ENCODE results near the gene F11.
"Not testable (repeated sequence)": the region's sequence is repeated elsewhere in the genome, so short reads cannot be mapped to it uniquely, and the experiment has no call there.

Gene F11

DNA sequence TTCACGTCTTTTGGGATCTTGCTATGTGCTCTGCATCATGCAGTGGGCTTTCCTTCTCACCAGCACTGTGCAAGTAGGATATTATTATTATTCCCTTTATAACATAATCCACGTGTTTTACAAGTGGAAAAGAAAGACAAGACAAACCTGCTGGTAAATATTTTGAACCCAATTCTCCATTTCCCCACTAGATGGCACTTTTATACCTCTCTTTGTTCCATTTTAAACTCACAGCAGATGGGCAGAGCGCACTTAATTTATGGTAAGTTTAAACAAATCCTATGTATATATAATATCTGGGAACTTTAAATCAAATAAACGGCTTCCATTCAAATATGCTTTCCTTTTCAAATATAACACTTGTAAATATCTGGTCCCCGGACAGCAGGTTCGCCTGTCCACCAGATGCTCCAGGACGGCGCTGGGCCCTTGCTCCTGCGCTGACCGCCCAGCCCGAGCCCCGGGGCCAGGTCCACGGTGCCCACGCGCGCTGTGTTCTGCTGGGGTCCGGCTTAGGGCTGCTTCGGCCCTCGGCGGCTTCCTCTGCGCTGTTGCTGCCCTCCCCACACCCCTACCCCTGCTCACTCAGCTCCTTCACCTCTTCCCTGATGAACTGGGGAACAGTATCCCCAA is 31.1 kb downstream of the F11 start:
- in situ Hi-C loops (cut with HindIII; ENCODE audit: low sequenced_read_pairs) = loop anchor here (5.0 kb wide), 1 partner anchor 290 kb away; no protein-coding TSS in a partner anchor

DNA sequence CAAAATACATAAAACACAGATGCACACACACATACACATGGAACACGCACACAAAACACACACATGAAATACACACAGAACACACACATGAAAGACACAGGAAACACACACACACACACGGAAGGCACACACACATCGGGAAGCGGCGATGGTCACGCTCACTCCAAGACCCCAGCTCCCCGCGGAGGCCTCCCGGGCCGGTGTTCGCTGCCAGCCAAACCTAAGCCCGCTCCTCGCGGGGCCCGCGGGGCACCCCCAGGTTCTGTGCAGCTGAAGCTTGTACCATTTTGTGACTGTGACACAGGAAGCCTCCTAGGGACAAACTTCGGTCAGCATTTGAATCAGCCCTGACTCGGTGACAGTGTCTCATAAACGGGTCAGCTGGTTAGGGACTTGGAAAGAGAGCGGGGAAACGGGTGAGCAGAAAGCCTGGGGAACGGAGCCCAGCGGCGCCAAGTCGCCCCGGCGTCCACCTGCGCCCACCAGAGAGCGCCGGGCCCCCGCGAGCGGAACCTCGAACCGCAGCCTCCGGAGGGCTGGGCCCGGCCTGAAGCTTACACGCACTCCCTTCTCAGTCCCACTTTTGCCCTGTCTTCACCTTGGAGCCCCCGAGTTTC is 32.1 kb downstream of the F11 start:
- in situ Hi-C loops (cut with HindIII; ENCODE audit: low sequenced_read_pairs) = loop anchor here (5.0 kb wide), 1 partner anchor 289 kb away; no protein-coding TSS in a partner anchor

DNA sequence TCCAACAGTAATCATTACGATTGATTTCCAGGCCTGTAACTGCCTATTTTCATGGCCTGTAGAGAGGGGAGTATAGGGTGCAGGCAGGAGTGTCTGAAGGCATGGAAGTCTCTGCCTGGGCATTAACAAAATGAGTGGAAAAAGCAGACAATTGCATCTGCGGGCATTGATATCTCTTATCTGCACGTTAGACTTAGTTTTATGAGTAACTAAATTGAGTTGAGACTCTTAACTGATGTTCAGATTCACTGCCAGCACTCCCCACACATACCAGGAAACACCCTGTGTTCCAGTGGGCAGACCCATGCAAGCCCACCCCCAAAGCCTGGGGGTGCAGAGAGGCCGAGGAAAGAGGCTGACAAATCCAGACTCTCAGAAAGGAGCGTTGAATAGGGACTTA is 33.3 kb downstream of the F11 start:
- in situ Hi-C loops (cut with HindIII; ENCODE audit: low sequenced_read_pairs) = loop anchor here (5.0 kb wide), 1 partner anchor 288 kb away; no protein-coding TSS in a partner anchor

DNA sequence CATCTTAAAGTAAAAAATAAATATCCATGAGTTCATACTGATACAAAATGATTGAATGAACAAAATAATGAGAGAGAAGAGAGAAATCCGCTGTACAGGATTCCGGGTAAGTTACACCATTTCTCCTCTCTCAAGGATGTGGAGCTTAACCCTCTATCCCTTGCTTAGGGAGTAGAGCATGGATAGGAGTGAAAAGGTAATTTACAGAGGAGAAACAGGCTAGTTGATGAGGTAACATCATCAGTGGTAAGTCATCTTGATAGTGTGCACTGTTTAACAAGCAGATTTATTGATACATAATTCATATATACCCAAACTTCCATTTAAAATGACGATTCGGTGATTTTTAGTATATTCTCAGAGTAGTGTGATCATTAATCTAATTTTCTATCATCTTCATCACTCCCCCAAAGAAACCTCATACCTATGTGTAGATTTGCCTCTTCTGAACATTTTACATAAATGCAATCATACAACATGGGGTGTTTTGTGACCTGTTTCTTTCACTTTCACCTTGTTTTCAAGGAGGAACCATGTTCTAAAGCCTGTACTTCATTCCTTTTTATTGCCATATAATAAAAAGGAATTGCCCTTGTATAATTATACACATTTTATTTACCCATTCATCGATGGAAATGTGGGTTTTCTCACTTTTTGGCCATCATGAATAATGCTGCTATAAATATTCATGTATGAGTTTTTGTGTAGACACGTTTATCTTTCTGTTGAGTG is 34.8 kb downstream of the F11 start:
- in situ Hi-C loops (cut with HindIII; ENCODE audit: low sequenced_read_pairs) = no loop called here

DNA sequence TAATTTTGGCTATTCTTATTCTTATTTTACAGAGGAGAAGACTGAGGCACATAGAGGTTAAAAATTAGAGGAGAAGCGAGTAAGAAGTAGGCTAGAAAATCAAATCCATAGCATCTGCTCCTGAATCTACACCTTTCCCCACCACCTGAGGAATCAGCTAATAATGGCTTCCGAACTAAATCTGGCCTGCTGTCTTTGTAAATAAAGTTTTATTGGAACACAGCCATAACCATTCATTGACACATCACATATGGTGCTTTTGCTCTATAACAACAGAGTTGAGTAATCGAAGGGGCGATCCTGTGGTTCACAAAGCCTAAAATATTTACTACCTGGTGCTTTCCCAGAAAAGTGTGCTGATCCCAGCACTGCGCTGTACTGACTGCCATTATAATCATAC is 38.2 kb downstream of the F11 start:
- in situ Hi-C loops (cut with HindIII; ENCODE audit: low sequenced_read_pairs) = no loop called here

DNA sequence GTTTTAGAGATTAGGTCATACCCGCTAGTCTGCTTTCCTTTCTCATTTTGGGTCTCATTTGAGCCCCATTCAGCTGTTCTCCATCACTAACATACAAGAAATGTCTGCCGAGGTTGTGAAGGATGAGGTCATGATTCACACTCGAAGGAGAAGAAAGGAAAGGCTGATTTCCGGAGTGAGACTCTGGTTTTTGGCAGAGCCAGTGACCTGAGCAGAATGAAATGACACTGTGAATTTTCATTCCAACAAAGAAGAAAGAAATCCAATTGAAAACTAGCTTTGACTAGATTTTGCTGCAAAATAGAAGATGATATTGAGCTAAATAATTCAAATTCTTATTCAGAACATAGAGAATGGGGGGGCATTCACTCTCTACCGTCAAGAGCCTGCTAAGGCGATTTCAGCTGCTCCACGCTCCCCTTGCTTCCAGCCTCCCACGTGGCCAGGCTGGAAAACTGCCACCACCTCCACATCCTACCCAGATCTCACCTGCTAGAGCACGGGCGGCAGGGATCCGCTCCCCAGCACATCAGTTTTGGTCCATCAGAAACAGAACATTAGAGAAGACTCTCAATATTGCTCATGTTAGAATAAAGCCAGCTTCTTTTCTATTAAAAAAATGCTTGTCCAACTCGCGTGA is 39.0 kb downstream of the F11 start:
- in situ Hi-C loops (cut with HindIII; ENCODE audit: low sequenced_read_pairs) = no loop called here

DNA sequence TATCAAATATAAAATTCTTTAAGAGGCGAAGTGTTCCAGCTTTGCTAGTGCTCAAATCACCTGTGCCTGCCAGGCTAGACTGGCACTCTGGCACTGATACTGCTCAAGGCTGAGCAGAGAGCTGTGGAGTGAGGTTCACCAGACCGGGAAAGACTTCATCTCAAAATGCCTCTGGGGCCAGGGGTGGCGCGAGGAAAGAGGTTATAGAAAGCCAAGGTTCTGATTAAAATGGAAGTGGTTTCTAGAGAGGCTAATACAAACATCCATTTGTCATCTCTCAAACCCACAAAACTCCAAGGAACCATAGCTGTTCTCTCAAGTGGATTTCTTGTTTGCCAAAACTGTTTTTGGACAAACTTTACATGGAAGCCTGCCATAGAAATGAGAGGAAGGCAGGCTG is 41.5 kb downstream of the F11 start:
- in situ Hi-C loops (cut with HindIII; ENCODE audit: low sequenced_read_pairs) = no loop called here

DNA sequence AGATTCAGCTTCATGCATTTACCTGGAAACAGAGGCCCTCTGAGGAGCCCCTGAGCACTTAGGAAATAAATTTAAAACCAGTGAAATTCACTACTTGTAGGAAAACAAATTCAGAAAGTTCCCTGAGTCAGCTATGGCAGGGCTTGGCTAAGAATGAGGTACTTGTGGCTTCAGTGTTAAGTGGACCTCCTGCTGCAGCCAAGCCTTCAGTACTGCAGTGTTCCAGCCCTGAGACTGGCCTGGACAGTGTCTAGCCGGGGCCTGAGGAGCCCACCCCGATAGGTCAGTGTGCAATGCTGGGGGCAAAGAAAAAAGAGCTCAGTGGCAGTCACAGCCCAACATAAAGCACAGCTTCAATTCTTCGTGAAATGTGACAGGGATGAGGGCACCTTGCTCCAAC is 41.9 kb downstream of the F11 start:
- in situ Hi-C loops (cut with HindIII; ENCODE audit: low sequenced_read_pairs) = no loop called here

DNA sequence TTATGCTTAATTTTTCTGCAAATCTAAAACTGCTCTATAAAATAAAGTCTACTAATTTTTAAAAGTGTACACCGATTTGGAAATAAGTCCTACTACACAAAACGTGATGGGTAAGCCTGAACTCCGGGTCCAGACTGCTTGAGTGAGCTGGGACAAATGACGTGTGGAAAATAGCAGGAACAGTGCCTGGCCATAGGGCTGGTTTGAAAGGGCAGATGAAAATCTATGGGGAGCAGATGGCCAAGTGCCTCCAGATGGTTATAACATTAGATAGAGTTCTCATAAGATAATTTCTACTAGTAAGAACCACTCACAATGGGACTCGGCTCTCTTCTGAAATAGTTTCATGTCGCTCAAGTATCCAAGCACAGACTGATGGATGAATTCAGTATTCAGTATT is 52.5 kb downstream of the F11 start:
- in situ Hi-C loops (cut with HindIII; ENCODE audit: low sequenced_read_pairs) = no loop called here

DNA sequence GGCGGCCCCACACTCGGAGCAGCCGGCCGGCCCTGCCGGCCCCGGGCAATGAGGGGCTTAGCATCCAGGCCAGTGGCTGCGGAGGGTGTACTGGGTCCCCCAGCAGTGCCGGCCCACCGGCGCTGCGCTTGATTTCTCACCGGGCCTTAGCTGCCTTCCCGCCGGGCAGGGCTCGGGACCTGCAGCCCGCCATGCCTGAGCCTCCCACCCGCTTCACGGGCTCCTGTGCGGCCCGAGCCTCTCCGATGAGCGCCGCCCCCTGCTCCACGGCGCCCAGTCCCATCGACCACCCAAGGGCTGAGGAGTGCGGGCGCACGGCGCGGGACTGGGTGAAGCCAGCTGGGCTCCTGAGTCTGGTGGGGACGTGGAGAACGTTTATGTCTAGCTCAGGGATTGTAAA is 58.7 kb downstream of the F11 start:
- in situ Hi-C loops (cut with HindIII; ENCODE audit: low sequenced_read_pairs) = not testable (repeated sequence)

DNA sequence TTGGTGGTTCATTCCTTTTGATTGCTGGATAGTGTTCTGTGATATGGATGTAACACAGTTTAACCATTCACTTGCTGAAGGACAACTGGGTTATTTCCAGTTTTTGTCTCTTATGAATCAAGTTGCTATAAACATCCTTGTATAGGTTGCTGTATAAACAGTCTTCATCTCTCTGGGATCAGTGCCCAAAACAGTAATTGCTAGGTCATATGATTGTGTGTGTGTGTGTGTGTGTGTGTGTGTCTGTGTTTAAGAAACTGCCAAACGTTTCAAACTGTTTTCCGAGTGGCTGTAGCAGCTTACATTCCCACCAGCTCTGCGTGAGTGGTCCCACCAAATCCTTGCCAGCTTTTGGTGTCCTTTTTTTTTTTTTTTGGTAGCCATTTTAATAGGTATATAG is 60.4 kb downstream of the F11 start:
- in situ Hi-C loops (cut with HindIII; ENCODE audit: low sequenced_read_pairs) = no loop called here

DNA sequence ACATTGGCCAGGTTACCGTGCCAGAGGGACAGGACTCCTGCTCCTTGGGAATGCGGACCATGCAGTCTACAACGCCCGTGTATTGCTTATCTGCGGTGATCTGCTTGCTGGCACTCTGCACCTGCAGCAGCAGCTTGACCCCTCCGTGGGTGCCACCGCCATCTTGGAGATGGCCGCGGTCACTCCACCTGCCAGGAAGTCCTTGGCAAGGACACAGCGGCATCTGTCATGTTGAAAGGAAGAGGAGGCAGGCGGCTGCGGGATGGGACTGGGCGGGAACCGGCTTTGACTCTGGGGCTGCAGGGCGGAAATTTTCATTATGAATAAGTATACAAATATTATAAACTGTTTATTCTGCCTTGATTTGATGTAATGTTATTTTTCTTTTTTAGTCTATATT is 63.4 kb downstream of the F11 start:
- in situ Hi-C loops (cut with HindIII; ENCODE audit: low sequenced_read_pairs) = no loop called here

DNA sequence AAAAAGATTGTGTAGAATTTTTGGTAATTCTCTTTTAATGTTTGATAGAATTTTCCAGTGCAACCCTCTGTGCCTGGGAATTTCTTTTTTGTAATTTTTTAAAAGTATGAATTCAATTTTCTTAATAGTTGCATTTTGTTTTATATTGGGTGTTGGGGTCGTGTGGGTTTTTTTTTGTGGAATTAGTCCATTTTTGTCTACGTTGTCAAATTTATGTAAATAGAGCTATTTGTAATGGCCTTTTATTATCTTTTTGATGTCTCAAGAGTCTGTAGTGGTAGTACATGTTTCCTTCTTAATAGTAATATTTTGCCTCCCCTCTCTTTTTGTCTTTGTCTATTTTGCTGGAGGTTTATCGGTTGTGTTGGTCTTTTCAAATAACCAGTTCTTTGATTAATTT is 64.4 kb downstream of the F11 start:
- in situ Hi-C loops (cut with HindIII; ENCODE audit: low sequenced_read_pairs) = no loop called here

DNA sequence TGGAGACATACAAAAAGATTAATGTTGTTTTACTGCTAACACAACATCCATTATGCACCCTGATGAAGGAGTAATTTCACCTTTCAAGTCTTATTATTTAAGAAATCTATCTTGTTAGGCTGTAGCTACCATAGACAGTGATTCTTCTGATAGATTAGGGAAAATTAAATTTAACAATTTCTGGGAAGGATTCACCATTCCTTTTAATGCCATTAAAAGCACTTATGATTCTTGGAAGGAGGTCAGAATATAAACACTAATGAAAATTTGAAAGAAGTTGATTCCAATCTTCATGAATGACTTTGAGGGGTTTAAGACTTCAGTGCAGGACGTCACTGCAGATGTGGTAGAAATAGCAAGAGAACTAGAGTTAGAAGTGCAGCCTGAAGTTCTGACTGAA is 69.8 kb downstream of the F11 start:
- in situ Hi-C loops (cut with HindIII; ENCODE audit: low sequenced_read_pairs) = no loop called here

Measured in endothelial cell of hepatic sinusoid (primary cell).